CD4-positive, alpha-beta T cell treated with Interleukin-1 beta for 1 hour (primary cell): ENCODE data around the gene MAP7.

Experiments
- DNase-seq, 2 donors: peaks; one replicate each; pipeline ENCODE4 v3.0.0-alpha.2; 2020 to 2022

MAP7 gene

GRCh38 chr6:136563386-136564152 is 13.3 kb upstream of the MAP7 start:
- DNase-seq: no peak

DNA sequence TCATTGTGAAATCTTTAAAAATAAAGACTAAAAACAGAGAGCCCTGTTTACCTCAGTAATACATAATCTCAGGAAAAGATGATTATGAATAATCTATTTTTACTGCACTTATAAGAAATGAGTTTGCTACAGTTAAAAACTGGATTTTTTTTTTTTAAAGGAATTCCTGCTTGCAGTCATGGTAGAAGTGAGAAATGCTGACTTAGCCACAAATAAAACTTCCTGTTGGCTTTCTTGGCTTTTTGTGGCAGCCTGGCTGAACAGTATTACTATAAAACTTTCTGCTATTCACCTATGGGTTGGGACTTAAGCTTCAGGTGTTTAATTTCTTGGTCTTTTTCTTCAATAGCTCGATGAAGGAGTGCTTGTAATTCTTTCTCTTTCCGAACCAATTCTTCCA is 12.0 kb upstream of the MAP7 start:
- no peak for DNase-seq

- no peak for DNase-seq
Observed at GRCh38 chr6:136553166-136553787, 3.1 kb upstream of the MAP7 start.

GRCh38 chr6:136552054-136552453 is 1.8 kb upstream of the MAP7 start:
- DNase-seq: no peak

DNA sequence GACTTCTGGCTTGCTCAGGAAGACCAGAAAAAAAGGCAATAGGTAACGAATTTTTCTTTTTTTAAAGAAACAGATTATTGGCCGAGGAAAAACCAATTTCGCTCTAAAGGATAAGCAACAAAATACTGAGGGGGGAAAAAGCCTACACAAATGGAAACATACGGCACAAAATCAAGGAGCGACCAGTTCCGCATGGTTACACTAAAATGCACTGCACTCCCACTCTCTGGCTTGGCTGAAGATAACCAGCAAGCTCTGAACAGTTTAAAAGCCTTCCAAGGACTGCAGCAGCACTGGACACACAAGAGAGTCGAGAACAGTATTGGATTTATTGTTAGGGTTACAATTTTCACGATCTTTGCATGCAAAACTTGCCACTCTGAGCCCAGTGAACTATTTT is 881 bp upstream of the MAP7 start:
- DNase-seq: no peak

DNA sequence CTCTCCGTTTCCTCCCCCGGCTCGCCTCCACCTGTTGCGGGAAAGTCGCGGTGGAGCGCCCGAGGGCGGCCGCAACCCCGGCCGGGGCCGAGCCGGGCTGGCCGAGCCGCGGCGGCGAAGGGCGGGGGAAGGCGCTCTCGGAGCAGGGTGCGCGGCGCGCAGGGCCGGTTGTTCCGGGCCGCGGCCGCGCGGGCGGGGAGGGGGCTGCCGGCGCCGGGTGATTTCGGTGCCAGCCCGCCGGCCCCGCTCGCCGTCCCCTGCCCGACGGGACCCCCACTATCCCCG is 235 bp downstream of the MAP7 start:
- DNase-seq: no peak

- DNase-seq: no peak
Observed at GRCh38 chr6:136549300-136550044, 750 bp downstream of the MAP7 start.

DNA sequence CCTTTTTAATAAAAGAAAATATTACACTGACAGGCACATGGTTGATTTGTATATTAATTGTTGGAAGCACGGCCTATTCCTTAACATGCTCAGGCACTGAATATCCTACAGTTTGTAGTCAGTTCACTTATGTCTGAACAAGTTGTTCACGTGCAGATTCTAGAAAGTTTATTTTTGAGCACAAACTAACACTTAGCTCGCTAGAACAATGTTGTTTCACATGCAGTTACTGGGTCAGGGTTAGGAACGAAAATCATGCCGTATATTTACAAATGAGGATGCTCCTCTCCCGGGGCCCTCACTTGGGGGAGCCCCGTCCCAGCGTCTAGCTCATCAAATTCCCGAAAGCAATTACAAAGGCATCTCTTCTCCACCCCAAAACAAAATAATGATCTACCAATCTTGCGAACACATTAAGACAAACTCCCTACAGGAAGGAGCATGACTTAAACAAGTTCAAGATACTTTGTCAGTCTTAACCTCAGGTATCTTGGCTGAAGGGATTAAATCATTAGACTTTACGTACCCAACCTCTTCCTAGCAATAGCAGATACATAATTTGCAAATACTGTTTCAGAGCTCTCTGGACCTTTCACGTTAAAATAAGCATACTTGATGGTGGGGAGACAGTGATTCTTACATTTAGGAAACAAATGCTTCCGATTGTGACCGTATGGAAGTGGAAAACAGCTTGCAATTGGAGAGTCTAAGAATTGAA is 1.5 kb downstream of the MAP7 start:
- no peak for DNase-seq

GRCh38 chr6:136547871-136548270 is 2.4 kb downstream of the MAP7 start:
- no peak for DNase-seq

GRCh38 chr6:136547336-136547735 is 2.9 kb downstream of the MAP7 start:
- no peak for DNase-seq

DNA sequence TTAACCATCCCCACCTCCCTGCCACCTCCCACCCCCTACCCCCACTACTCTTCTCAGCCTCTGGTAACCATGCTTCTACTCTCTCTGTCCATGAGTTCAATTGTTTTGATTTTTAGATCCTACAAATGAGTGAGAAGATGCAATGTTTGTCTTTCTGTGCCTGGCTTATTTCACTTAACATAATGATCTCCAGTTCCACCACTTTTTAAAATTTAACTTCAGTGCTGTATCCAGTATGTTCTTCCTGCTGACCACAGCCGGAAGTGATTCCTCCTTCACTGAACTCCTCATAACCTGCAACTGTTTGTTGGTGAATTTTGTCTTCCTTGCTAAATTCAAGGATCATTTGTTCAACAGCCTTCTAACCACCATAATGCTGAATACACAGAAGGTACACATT is 3.9 kb downstream of the MAP7 start:
- DNase-seq: no peak

GRCh38 chr6:136544326-136544725 is 5.9 kb downstream of the MAP7 start:
- DNase-seq: no peak

- no peak for DNase-seq
Observed at GRCh38 chr6:136541395-136541794, 8.8 kb downstream of the MAP7 start.

DNA sequence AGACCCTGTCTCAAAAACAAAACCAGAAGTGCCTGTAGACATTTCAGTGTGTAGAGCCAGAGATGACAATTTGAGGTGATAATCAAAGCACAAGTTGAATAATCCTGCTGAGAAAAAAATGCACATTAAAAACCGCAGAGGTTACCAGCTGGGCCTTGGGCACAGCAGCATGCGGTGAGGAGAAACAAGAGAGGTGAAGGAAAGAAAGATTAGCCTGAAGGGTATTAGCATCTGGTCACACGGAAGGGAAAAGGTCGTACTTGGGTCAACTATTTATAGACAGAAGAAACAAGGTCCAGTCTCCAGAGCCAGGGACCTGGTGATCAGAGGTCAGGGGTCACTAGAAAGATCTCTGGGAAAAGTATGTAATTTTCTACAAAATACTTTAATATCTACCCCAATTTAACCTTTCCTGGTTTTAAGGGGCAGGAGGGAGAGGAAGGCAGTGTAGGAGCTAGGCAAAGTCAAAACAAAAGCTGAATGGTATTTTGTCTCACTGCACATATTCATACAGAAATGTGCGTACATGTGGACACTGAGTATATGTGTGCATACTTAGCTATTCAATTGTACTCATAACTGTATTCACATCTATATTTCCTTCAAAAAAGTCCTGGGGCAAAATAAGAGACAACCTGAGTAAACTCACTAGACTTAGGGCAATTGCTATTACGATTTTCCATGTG is 10.1 kb downstream of the MAP7 start:
- DNase-seq: no peak

GRCh38 chr6:136538836-136539235 is 11.4 kb downstream of the MAP7 start:
- DNase-seq: no peak

DNA sequence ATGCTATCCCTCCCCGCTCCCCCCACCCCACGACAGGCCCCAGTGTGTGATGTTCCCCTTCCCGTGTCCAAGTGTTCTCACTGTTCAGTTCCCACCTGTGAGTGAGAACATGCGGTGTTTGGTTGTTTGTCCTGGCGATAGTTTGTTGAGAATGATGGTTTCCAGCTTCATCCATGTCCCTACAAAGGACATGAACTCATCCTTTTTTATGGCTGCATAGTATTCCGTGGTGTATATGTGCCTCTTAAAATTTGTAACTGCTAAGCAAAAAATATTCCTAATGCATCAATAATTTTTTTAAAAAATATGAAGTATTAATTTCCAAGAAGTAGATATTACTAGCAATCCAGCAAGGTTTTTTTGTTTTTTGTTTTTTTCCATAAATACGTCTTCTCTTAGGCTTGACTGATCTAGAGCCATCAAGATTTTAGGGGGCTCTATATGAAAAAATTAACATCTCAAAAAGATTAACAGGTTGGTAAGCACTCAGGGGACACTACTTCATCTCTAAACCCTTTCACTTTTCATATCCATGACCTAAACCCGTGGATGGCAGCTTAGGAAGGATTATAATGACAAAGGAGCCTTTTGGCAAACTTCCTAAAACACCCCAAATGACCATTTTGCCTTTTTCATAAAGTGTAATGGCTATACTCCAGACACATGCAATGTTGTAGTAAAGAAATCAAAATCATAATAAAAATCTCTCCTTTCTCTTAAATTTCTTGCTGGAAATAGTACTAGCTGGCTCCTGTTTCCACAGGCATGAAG is 14.2 kb downstream of the MAP7 start:
- DNase-seq: no peak

GRCh38 chr6:136535017-136535765 is 15.0 kb downstream of the MAP7 start:
- no peak for DNase-seq

DNA sequence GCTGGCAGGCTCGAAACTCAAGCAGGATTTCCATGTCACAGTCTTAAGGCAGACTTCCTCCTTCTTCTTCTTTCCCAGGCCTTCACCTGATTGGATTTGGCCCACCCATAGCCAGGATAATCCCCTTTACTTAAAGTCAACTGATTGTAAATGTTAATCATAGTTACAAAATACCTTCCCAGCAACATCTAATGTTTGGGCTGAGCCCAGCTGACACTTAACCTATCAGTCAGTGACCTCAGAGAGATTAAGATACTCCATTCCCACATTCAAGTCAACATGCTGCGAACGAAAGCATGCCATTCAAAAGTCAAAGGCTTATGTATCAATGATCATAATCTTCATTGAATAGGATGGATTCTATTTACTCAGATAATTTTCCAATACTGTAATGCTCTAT is 16.0 kb downstream of the MAP7 start:
- no peak for DNase-seq

GRCh38 chr6:136533487-136533886 is 16.7 kb downstream of the MAP7 start:
- no peak for DNase-seq

GRCh38 chr6:136532030-136532429 is 18.2 kb downstream of the MAP7 start:
- DNase-seq: no peak

DNA sequence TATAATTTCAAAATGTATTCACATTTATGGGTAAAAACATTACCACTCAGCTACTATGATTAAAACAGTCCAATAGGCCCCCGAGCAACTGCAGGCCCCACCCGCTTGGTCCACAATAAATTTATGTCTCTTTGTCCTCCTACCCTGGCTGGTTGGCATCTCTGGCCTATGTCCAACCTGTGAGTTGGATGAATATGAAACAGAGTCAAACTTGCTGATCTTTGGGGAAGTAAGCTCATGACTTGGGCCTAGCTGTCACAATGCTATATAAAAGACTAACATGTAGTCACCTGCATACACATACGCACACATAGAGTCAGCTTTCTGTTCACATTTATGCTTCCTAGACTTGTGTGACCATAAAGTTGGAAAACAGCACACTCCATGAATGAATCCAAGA is 20.5 kb downstream of the MAP7 start:
- no peak for DNase-seq

DNA sequence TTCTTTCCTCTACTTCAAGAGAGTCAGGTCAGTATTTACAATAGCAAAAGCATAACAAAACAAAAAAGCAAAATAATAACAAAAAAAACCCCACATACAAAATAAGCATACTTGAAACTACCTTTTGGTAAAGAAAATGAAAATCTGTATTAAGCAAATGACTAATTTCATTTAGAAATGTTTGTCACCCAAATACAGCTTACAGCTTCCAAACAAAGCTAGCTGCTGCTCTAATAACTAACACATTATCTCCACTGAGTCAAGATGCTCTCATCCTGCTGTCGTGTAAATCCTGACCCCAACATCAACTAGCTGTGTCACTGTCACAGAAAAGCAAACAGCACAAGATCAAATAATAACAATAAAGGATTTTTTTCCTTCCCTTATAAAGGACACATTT is 21.7 kb downstream of the MAP7 start:
- no peak for DNase-seq
